AG20443 (cell line): ENCODE data around the gene KRTAP8-1.

Source experiments
- DNase-seq: peaks from one replicate; pipeline ENCODE4 v3.0.0; 2012; ENCODE audit warnings: low spot score, mixed read lengths

Gene KRTAP8-1, protein sequence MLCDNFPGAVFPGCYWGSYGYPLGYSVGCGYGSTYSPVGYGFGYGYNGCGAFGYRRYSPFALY

DNA sequence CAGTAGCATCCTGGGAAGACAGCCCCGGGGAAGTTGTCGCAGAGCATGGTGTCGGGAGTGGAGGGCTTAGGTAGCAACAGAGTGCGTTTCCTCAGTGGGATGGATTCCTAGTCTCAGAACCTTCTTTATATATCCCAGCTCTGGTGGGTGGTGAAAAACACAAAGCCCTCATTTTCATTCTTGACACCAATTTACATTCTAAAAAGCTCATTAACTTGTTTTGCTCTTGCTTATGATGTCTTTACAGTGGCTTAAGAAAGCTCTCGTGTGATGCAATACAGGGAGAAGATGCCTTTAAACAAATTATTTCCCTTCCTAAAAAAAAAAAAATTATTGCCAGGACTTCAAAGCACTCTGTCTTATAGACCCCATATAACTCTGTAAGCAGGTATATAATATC lies at the start of gene KRTAP8-1:
TSS of gene KRTAP8-1 (minus strand) at position 101 of the 400 bp plus-strand sequence. CDS start at position 47, 54 bp downstream.
- no peak for DNase-seq

DNA sequence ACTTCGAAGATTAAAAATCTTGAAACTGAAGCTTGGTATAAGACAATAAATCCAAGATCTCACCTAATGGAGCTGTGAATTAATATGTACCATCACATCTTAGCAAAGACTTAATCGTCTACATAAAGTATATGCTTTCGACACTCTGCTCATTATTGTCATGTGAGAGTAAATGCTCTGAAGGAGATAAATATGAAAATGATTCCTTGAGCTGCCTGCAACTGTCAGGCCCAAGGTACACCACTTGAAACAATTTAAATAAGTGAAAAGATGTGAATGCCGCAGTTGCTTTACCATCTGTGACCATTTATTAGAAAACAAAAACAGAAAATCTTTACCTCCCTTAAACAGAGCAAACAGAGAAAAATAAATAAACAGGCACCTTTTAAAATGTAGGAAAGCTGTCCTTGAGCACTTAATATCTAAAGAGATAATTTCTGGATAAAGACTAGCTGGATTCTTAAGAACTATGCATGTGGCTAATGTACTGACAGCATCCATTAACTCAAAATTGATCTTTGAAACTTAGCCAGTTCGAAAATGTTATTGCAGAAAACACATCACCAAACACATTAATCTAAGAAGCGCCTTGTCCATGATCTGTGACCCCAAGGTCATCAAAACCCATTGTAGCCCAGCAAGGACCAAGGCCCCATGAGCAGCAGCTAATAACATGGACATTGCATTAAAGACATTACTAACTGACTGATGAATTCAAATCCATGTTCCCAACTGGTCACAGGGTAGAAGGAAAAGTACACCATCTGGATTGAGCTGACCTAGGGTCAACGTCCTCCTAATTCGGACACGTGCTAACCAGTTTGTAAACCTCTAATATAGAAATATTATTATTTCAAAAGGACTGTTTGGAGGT lies 34.8 kb upstream of the KRTAP8-1 start:
- DNase-seq, result no peak

DNA sequence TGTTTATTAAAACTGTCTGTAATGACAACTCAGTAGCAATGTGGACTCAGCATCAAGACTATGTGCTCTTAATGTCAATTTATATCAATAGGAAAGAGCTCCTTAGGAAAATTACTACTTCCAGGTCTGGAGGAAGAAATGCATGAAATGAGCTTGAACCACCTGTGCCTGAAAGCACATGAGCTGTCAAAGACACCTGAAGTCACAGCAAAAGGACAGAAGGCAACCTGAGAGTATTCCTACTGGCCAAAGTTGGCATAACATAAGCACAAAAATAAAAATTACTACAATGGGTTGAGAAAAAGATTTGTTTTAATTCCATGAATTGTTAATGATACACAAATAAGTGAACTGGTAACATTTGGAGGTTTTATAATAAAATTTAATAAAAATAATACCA lies 29.9 kb upstream of the KRTAP8-1 start:
- DNase-seq, result no peak

DNA sequence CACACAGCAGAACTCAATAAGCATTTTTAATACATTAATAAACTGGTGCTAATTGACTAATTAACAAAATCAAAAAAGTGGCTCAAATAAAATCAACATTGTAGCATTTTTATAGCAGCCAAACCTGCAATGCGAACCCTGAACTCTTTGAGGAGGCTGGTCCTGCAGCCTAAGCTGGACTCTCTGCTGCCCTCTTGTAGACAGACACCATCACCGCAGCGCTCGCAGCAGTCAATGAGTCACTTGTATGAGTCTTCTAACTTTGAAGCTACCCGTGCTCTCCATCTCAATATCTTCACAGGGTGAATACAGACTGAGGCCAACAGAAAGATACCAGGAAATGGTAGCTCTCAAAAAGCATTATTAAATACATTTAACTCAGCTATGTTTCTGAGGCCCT lies 26.2 kb upstream of the KRTAP8-1 start:
- DNase-seq, result peak; percentile 13

DNA sequence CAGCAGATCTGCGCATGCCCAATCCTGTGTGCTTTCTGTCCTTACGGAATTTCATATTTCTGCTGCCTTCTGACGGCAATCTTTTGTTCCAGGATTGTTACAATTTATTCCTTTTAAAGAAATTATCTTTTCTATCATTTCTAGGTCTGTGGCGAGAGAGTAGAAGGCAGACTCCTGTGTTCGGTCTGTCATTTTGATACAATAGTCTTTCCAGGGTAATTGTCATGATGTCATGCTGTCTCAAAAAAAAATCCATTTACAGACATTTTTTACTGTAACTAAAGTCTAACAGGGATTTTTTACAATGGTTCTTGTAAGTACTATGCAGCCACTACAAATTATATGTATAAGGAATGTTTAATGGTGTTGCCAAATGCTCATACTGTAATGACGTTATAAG lies 25.5 kb upstream of the KRTAP8-1 start:
- DNase-seq, result no peak

DNA sequence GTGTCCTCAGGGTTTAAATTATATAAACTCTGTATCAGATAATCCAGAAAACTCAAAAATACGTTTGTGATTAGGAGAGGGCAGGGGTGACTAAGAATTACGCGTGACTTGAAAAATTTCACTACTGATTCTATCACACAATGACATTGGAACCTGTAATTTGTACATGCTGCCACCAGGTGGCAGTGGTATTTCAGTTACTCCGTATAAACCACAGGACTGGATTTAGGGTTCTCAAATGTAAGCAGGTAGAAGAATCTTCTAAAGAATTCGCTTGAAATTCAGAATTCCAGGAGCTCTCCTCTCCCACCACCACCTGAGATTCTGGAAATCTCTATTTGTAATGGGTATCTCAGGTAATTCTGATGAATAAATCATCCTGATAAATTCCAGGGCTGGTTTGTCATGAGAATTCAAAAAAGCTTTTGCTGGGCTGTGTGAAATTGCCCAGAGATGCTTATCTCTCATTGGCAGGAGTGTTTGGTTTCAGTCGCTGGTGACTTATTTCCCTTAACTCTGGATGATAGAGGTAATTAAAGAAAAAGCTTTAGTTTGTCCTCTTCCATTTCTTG lies 18.2 kb upstream of the KRTAP8-1 start:
- no peak for DNase-seq

DNA sequence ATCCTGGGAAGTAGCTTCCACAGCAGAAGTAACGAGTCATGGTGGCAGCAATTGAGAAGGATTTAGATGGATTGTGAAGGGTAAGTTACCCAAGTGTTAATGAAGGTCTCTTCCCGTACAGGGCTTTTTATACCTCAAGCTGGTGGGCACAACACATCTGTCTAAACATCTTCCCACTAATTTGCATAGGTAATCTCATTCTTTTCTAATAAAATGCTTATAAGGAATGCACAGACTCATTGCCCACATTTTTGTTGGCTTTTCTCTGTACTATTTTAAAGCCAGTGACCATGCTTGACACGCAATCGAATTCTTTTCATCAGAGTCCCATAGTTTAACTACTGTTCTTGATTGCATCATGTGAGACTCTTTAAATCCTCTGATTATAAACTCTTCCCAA lies 16.6 kb upstream of the KRTAP8-1 start, which contains the start of gene KRTAP7-1:
TSS of gene KRTAP7-1 (minus strand) at position 101 of the 400 bp plus-strand sequence. CDS start at position 40, 61 bp downstream.
- DNase-seq, result no peak

DNA sequence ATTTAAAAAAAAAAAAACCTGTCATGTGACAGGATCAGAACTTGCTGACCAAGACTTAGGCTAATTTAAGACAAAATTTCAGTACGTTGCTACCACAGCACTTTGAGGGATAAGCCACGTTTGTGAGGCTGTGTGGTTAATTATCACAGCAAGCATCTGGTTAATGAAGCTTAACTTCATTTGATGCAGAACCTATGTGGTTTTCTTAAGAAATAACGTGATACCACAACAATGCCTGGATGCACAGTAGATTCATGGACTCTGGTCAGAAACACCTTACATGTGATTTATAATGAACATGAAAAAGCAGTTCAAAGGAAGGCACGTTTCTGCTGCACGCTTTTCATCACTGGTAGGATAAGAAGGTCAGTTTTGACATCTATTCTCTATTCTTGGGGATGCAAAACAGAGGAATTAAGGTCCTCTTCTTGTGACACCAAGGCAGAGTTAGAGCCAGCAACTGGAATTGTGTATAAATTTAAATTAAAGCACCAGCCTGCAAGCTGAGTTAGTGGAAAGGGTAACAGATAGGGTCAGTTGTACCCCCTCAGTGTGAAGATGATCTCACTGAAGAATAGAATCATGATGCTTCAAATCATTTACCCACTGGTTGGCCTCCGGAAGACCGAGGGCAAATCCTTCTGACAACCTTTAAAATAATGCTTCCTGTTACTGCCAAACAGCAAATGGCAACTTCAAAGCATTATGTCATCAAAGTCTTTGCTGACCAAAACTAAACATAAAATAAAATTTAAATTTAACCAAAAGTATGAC lies 6.0 kb upstream of the KRTAP8-1 start:
- DNase-seq, result no peak

DNA sequence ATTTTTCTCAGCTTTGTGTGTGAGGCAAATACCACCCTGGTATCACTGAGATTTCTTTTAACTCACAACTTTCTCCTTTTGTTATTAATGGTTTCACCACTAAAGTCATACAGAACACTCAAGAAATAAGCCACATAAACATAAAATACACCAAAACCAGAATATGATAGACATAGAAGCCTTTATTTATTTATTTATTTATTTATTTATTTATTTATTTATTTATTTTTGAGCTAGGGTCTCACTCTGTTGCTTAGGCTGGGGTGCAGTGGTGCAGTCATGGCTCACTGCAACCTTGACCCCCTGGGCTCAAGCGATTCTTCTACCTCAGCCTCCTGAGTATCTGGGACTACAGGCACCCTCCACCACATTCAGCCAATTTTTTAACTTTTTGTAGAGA lies 12.5 kb downstream of the KRTAP8-1 start:
- DNase-seq, result no peak

DNA sequence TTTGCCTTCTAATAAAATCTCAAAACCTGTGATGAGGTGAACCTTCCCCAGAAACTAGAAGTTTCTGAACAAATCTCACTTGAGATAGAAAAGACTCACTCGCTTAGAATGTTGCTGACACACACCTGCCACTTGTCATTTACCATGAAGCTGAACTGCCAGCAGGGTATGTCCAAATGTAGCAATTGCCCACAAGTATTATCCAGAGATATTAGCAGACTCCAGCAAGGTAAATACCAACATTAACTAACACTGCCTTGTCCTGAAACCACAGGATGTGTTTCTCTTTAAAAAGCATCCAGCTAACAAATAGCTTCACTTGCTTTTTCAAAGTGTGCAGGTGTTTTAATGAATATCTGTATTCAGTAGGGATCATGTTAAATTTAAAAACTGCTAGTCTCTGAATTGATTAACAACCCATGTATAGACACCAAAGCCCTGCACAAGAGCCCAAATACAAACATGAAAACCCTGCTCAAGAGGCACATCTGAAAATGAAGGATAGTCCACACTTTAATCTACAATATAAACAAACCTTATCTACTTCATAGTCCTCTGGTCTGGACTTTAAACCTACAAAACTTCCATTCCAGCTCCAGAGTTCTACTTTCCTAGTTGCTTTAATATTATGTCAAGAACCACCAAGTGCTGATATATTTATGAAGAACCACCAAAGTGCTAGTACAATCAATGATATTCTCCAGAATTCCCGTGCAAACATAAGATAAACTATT lies 19.3 kb downstream of the KRTAP8-1 start:
- DNase-seq, result no peak

DNA sequence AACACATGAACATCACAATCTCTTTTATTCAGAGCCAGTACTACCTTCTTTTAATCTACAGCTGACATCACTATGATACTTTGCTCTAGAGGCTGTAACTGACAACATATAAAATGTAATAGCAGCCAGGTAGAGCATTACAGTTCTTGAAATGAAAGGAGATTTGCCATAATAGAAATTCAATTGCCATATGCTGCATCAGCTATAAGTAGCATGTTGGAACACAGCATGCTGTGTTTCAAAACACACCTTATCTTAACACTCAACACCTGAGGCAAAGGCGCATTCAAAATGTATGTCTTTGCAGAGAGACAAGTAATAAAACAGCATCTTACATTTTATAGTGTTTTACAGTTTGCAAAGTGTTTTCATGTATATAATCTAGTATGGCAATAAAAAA lies 33.8 kb downstream of the KRTAP8-1 start:
- DNase-seq, result no peak

DNA sequence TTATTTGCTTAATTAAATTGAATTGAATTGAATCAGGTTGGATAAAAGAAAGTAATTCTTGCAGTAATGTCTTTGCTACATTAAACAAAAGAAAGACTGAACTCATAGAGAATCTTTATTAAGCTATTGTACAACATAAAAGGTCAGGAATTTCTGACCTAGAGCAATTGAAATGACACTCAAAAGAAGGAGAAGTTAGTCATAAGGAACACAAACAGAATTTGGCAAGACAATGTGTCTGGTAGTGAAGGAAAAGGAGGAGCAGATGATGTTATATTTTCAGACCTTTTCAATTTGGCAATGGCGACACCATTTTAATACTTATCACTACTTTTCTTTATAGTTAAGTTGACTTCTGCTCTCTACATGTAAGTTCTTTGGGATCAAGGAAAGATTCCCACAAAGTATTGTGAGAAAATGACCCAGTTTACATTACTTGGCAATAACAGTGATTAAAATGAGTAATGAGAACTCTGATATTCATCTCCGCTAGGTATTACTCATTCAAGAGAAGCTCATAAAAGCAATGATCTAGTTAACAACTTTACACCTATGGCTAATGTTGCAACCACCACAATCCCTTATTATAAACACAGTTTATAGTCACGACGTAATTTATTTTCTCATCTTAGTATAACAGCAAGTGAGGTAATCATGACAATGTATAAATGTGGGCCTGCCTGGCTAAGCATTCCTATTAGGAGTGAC lies 43.2 kb downstream of the KRTAP8-1 start:
- no peak for DNase-seq
